Transverse colon (tissue), 4 donors: Measurements from ENCODE around the gene ELP4.

Experiments
- POLR2A ChIP-seq: fragments of 450-650 bp; IDR thresholded peaks from one replicate; pipeline ENCODE4 v1.6.1; 2016; ENCODE audit warnings: antibody characterized with exemption, mild to moderate bottlenecking, moderate library complexity
- POLR2AphosphoS5 ChIP-seq, 3 donors: sonication (generic); formaldehyde crosslinking; IDR thresholded peaks; one replicate each; pipeline ENCODE4 v1.6.1; 2016; ENCODE audit warnings: antibody characterized with exemption in 3 of 3
- TF ChIP-seq, protein P1 (sequence below), 5 experiments: fragments of 200-600 bp in 3 of 5; fragments of 450-650 bp in 2 of 5; sonication (generic) in 3 of 5; IDR thresholded peaks; 1 replicate in 2 of 5; 2 replicates in 3 of 5; pipeline ENCODE4 v1.5.1; 2016 to 2017; ENCODE audit warnings: antibody characterized with exemption in 5 of 5, inconsistent platforms in 3 of 5, mild to moderate bottlenecking in 2 of 5, moderate library complexity in 1 of 5

DNA sequence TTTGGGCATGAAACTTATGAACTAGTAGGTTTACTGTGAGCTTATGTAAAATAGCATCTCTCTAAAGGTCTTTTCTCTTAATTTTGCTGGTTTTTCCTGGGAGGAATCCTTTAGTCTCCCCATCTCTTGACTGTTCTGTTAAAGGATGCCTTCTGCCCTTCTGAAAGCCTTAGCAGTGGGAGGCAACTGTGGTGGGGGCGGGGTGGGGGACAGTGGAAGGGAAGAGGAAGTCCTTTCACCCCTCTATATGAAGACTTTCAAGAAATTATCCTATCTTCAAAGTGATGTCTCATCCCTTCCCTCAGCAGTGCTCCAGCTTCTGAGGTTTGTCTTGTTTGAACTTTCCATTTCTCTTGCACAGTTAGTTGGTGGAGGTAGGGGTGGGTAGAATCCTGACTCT, 73.1 kb downstream of the ELP4 start:
- TF ChIP-seq POLR2AphosphoS5 (IDR thresholded peaks at IDR 0.05) (no peak), POLR2A (no peak)
- TF ChIP-seq, protein P1, sequence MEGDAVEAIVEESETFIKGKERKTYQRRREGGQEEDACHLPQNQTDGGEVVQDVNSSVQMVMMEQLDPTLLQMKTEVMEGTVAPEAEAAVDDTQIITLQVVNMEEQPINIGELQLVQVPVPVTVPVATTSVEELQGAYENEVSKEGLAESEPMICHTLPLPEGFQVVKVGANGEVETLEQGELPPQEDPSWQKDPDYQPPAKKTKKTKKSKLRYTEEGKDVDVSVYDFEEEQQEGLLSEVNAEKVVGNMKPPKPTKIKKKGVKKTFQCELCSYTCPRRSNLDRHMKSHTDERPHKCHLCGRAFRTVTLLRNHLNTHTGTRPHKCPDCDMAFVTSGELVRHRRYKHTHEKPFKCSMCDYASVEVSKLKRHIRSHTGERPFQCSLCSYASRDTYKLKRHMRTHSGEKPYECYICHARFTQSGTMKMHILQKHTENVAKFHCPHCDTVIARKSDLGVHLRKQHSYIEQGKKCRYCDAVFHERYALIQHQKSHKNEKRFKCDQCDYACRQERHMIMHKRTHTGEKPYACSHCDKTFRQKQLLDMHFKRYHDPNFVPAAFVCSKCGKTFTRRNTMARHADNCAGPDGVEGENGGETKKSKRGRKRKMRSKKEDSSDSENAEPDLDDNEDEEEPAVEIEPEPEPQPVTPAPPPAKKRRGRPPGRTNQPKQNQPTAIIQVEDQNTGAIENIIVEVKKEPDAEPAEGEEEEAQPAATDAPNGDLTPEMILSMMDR (IDR thresholded peaks at IDR 0.05): no peak
